GM21576 (cell line): Measurements from ENCODE around the gene AGBL5.
A peak's percentile ranks its signal among the peaks of the same experiment; 100 is the strongest.

Experiments used
- ATAC-seq: cut with Tn5 transposase; IDR thresholded peaks from one replicate; pipeline ENCODE4 v1.9.1; 2021; ENCODE audit warnings: mild to moderate bottlenecking, moderate library complexity; ENCODE audit not compliant: unreplicated experiment

Gene AGBL5

GRCh38 chr2:27021253-27022049, 30.0 kb upstream of the AGBL5 start:
- ATAC-seq, result no peak

DNA sequence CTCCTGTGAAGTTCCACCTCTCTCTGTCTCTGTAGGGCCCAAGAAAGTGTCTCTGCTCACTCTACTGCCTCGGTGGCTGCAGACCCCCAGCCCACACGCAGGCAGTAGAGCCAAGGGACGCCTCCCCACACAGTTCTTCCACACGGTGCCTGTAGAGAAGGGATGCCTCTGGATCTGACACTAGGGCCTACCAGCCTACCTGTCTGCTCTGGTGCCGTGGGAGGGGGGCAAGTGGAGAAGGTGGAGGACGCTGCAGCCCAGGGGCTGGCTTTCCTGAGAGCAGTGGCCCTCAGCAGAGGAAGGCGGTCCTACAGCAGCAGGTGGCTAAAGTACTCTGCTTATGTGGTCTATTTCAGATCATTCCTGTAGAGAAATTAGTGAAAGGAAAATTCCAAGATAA, 27.7 kb upstream of the AGBL5 start:
- no peak for ATAC-seq

DNA sequence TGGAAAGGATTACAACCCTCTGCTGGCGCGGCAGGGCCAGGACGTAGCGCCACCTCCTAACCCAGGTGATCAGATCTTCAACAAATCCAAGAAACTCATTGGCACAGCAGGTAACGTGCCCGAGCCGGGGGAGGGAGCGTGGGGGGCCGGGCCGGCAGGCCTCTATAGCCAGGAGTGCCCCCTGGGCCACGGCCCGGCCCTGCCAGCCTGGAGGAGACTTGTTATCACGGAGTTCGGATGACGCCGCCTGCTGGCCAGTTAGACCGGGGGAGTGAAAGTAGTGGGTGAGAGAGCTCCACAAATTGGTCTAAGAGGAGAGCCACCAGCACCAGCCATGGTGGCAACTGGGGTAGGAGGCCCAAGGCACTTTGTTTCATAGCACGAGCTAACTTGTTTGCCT, 27.3 kb upstream of the AGBL5 start:
- ATAC-seq, result no peak

- no peak for ATAC-seq
Measured at GRCh38 chr2:27024812-27025211, 26.7 kb upstream of the AGBL5 start.

GRCh38 chr2:27025281-27025800, 26.1 kb upstream of the AGBL5 start:
- ATAC-seq, result no peak

- ATAC-seq, result no peak
Measured at GRCh38 chr2:27025861-27026851, 25.3 kb upstream of the AGBL5 start.

GRCh38 chr2:27027211-27027651, 24.2 kb upstream of the AGBL5 start:
- no peak for ATAC-seq

- no peak for ATAC-seq
Measured at GRCh38 chr2:27029051-27029450, 22.4 kb upstream of the AGBL5 start.

GRCh38 chr2:27032495-27033252, 18.8 kb upstream of the AGBL5 start, which contains the start of gene TMEM214:
Gene TMEM214 (plus strand): TSS chr2:27032965. CDS start chr2:27033016, 51 bp downstream.
- peak; percentile 87 for ATAC-seq

DNA sequence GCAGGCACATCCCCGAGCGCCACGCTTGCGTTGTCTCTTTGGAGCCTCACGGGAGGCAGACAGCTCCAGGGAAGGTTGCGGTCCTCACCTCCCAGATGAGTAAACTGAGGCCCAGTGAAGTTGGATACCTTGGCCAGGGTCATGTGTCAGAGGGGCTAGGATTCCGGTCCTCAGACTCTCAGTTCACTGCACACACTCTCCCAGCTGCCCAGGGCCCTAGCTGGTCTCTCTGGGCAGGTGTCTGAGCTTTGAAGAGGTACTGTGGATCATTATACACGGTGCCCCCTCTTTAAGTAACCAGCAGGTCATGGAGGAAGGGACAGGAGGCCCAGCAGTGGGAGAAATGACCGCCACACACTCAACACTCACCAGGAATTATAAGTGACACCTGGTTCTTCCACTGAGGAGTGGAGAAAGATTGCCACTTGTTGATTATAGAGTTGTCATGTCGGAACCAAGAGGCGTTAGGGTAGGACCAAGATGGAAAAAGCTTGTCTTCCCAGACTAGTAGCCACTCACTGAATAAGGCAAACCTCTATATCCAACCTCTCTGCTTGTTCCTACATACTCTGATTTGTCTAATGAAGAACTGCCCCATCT, 18.1 kb upstream of the AGBL5 start:
- ATAC-seq, result no peak

DNA sequence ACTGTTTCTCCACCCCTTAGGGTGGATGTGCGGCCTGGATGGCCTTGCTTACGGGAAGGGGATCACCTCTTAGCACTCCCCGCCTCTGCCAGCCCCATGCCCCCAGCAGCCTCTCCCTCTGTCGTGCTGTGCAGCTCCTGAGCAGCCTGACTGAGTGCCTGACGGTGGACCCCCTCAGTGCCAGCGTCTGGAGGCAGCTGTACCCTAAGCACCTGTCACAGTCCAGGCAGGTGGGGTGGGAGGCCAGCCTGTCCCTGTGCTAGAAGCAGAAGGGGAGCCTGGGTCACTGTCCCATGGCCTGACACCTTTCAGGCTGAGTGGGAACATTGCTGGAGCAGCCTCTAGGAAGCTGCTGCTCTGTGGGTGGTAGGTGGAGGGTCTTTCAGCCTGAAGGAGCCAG, 13.5 kb upstream of the AGBL5 start:
- no peak for ATAC-seq

- no peak for ATAC-seq
Measured at GRCh38 chr2:27038631-27039339, 12.7 kb upstream of the AGBL5 start.

- no peak for ATAC-seq
Measured at GRCh38 chr2:27039426-27039825, 12.0 kb upstream of the AGBL5 start.

GRCh38 chr2:27039871-27040270, 11.6 kb upstream of the AGBL5 start:
- no peak for ATAC-seq

DNA sequence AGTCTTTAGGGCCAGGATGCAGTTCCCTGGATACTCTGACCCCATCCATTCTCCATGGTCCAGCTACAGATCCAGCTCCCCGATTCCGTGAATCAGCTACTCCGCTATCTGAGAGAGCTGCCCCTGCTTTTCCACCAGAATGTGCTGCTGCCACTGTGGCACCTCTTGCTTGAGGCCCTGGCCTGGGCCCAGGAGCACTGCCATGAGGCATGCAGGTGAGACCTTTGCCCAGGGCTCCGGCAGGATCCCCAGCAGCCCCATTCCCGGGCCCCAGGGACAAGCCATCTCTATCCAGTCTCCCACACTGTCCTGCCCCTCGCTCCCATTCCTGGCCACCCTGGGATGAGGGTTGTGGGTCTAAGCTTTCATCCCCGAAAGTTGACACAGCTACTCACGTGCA, 11.2 kb upstream of the AGBL5 start:
- no peak for ATAC-seq

DNA sequence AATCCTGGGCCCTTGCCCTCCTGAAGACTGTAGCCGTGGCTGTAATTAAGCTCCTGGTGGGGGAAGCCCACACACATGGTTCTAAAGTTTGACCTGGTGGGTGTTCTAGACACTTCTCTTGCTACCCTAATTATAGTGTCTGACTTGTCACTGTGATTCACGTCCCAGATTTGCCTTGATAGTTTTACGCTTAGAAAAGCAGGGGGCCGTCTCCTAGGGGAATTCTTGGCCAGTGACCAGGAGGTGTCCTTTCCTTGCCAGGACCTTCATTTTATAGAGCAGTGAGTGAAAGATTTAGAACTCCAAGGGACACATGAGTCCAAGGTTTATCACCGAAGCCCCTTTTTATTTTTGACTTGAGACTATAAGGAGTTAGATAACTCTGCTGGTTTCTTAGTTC, 9.7 kb upstream of the AGBL5 start:
- ATAC-seq, result peak; percentile 24

DNA sequence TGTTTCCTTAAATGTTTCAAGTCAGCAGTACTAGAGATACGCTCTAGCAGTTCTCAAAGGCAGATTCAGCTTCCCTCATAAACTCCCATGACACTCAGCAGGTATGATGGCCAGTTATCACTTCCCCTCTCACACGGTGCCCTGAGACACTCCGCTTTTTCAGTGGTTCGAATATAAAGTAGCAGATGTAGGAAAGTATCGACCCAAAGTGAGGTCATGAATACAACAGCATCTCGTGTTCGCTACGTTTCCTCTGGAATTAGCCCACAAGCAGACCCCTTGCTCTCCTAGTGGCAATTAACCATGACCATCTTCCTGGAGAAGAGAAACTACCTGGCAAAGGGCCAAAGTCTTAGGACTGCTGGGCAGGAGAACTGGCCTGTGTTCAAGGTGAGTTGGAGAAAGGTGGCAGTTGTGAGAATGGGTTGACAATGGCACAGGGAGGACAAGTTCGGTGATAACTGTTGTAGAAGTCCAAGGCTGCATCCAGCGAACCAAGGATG, 9.3 kb upstream of the AGBL5 start:
- ATAC-seq, result peak; percentile 74

DNA sequence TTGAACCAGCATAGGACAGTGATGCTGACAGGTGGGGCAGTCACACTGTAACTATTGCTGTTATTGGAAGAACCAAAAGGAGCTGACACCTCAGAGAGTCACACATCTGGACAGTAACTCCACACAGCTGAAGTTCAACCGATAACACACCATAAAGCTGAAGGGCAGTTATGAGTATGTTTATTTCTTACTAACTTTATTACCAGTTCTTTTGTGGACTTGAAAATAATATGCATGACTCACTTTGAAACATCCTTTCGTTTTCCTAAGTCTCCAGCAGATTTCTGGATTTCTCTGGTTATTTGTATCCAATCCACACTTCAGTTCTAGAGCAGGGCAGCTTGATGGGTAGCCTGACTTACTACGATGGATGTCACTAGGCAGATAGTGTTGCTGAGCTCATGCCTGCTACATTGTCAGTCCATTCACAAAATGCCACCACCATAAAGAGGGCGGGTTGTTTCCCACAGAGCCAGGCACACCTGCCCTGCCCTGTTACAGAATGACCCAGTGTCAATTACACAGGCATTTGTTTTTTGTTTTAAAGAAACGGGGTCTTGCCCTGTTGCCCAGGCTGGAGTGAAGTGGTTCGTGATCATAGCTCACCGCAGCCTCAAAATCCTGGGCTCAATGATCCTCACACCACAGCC, 8.4 kb upstream of the AGBL5 start:
- no peak for ATAC-seq
